Fibroblast of lung (primary cell): ENCODE measurements around the gene PARD6B. TPM values are rescaled to one million over a fixed set of nuclear protein-coding genes. Genes with fewer than 3 reads are reported as not detected.
"Not testable (repeated sequence)": the region's sequence is repeated elsewhere in the genome, so short reads cannot be mapped to it uniquely, and the experiment has no call there.

Experiments
- DNase-seq, 2 donors: peaks; one replicate each; pipeline versions ENCODE4 v3.0.0 to v3.0.0-alpha.2; 2010; ENCODE audit warnings: low read depth in 2 of 2
- H2AFZ ChIP-seq: 2 replicates; pipeline ENCODE4 v1.5.1; 2012; ENCODE audit warnings: low read length, control low read depth, inconsistent platforms
- H3K27ac ChIP-seq: 2 replicates; pipeline ENCODE4 v1.5.1; 2011; ENCODE audit warnings: low read length, control low read depth; ENCODE audit not compliant: insufficient read depth
- H3K27me3 ChIP-seq: 2 replicates; pipeline ENCODE4 v1.5.1; 2011; ENCODE audit warnings: mild to moderate bottlenecking, low read length; ENCODE audit not compliant: control insufficient read depth, insufficient read depth
- H3K36me3 ChIP-seq: 2 replicates; pipeline ENCODE4 v1.5.1; 2011; ENCODE audit warnings: low read length; ENCODE audit not compliant: control insufficient read depth, insufficient read depth
- H3K4me1 ChIP-seq: 2 replicates; pipeline ENCODE4 v1.5.1; 2011; ENCODE audit warnings: low read length; ENCODE audit not compliant: control insufficient read depth, insufficient read depth; ENCODE audit errors: extremely low read depth
- H3K4me2 ChIP-seq: 2 replicates; pipeline ENCODE4 v1.5.1; 2011; ENCODE audit warnings: low read length, control low read depth; ENCODE audit not compliant: insufficient read depth; ENCODE audit errors: extremely low read depth
- H3K4me3 ChIP-seq, 4 experiments: fragments of 200-600 bp in 1 of 4; sonication (generic) in 1 of 4; replicated peaks in 1 of 4; 2 replicates each; pipeline ENCODE4 v1.5.1; 2011 to 2016; ENCODE audit warnings: low read length in 4 of 4, low read depth in 3 of 4, mild to moderate bottlenecking in 3 of 4, control low read depth in 2 of 4, inconsistent platforms in 1 of 4, mixed read lengths in 1 of 4; ENCODE audit not compliant: insufficient read depth in 1 of 4; ENCODE audit errors: control extremely low read depth in 1 of 4
- H3K79me2 ChIP-seq: 2 replicates; pipeline ENCODE4 v1.5.1; 2012; ENCODE audit warnings: mild to moderate bottlenecking, low read length, inconsistent platforms; ENCODE audit not compliant: control insufficient read depth, insufficient read depth
- H3K9ac ChIP-seq: 2 replicates; pipeline ENCODE4 v1.5.1; 2011; ENCODE audit warnings: mild to moderate bottlenecking, low read length, control low read depth; ENCODE audit not compliant: insufficient read depth
- H3K9me3 ChIP-seq: 2 replicates; pipeline ENCODE4 v1.5.1; 2012; ENCODE audit warnings: low read depth, low read length; ENCODE audit not compliant: control insufficient read depth, insufficient read depth
- H4K20me1 ChIP-seq: 2 replicates; pipeline ENCODE4 v1.5.1; 2011; ENCODE audit warnings: low read length; ENCODE audit not compliant: control insufficient read depth, insufficient read depth; ENCODE audit errors: extremely low read depth
- EZH2 ChIP-seq: IDR thresholded peaks from 2 replicates; pipeline ENCODE4 v1.5.1; 2012; ENCODE audit warnings: low read length, control low read depth, mild to moderate bottlenecking; ENCODE audit errors: missing control alignments
- polyA plus RNA-seq, 2 donors: library from polyadenylated mRNA; depleted of rRNA in 1 of 2; stranded (reverse) in 1 of 2; unstranded in 1 of 2; fragments of >200 nt; gene quantifications; 2 replicates each; pipeline ENCODE4 v1.2.1, GENCODE V29; 2011 to 2012; ENCODE audit warnings: missing spikeins in 1 of 2
- total RNA-seq: library from RNA; depleted of rRNA; stranded (reverse); fragments of >200 nt; gene quantifications from 2 replicates; pipeline ENCODE4 v1.2.1, GENCODE V29; 2014
- TF ChIP-seq, protein P1 (sequence below), 2 donors: IDR thresholded peaks in 1 of 2; conservative IDR thresholded peaks in 1 of 2; 1 replicate in 1 of 2; 2 replicates in 1 of 2; pipeline ENCODE4 v1.5.1; 2011 to 2012; ENCODE audit warnings: low read length in 2 of 2, control low read depth in 1 of 2, inconsistent platforms in 1 of 2, low read depth in 1 of 2, mild to moderate bottlenecking in 1 of 2

PARD6B gene
- total and polyA plus RNA-seq, 2 donors (not counting 1 experiment from before 2014, with no cell fraction given), result 0.30 to 0.83 TPM

- no peaks in the 10 kb centered on the region for H3K79me2 ChIP-seq
- H3K9me3 ChIP-seq, result no peaks in the 10 kb centered on the region
- DNase-seq, result no peak
- TF ChIP-seq, protein P1, sequence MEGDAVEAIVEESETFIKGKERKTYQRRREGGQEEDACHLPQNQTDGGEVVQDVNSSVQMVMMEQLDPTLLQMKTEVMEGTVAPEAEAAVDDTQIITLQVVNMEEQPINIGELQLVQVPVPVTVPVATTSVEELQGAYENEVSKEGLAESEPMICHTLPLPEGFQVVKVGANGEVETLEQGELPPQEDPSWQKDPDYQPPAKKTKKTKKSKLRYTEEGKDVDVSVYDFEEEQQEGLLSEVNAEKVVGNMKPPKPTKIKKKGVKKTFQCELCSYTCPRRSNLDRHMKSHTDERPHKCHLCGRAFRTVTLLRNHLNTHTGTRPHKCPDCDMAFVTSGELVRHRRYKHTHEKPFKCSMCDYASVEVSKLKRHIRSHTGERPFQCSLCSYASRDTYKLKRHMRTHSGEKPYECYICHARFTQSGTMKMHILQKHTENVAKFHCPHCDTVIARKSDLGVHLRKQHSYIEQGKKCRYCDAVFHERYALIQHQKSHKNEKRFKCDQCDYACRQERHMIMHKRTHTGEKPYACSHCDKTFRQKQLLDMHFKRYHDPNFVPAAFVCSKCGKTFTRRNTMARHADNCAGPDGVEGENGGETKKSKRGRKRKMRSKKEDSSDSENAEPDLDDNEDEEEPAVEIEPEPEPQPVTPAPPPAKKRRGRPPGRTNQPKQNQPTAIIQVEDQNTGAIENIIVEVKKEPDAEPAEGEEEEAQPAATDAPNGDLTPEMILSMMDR (conservative IDR thresholded peaks at IDR 0.05 in 1 of 2, IDR thresholded peaks at IDR 0.05 in 1 of 2; ENCODE audit: low read depth in 1 of 2, low read length in 2 of 2), result no peak
- no peak for TF ChIP-seq EZH2
- H3K4me3 ChIP-seq, result no peak overlapping the region
- H3K27ac ChIP-seq, result no peak overlapping the region
- no peaks in the 10 kb centered on the region for H3K27me3 ChIP-seq
- no peaks in the 10 kb centered on the region for H4K20me1 ChIP-seq
- H3K4me1 ChIP-seq, result peaks cover 5% of the 10 kb centered on the region
- no peak overlapping the region for H3K9ac ChIP-seq
- no peaks in the 10 kb centered on the region for H3K36me3 ChIP-seq
- H3K4me2 ChIP-seq, result no peak overlapping the region
- no peak overlapping the region for H2AFZ ChIP-seq
These were observed 34.3 kb downstream of the PARD6B start for GRCh38 chr20:50765674-50766073.

DNA sequence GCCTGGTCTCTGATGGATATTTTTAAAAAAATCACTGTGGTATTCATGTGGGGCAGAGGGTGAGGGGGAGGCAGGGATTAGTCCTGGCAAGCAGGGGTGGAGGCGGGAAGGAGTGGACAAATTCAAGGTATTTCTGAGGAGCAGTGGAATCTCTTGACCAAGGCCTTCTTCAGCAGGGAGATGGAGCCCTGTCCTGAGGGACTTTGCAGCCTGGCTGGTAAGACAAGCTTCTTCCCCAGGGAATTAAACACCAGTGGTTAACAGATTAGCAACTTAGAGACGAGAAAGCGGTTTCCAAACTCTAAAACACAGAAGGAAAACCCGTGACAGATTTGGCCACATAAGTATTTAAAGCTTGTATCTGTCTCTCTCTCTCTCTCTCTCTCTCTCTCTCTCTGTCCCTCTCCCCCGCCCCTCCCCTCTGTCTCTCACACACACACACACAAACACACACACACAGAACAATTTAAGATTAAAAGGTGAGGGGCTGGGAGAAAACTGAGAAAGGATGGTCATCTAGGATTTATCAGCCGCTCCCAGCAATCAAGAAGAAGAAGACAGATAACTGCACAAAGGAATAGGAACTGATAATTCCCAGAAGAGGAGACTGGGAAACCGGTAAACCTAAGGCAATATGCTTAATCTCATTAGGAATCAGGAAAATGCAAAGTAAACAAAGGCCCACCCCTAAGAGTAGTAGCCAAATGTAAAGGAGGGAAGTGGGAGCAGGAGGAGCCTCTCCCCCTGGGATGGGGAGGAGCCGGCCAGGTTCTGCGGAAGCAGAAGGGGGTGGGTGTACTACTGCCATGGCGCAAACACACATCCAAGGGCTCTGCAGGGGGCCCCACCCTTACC lies 35.8 kb downstream of the PARD6B start:
- not testable (repeated sequence) for H3K27ac ChIP-seq, H3K9ac ChIP-seq, H3K27me3 ChIP-seq, H3K36me3 ChIP-seq, H3K9me3 ChIP-seq, H4K20me1 ChIP-seq, H3K4me3 ChIP-seq, H3K79me2 ChIP-seq, H2AFZ ChIP-seq, H3K4me2 ChIP-seq, H3K4me1 ChIP-seq
- DNase-seq, result peak in 1 of 2 donors; percentile 28

- H2AFZ ChIP-seq, H3K9ac ChIP-seq, H3K9me3 ChIP-seq: not testable (repeated sequence)
These were observed 37.6 kb downstream of the PARD6B start for GRCh38 chr20:50768991-50769390.

DNA sequence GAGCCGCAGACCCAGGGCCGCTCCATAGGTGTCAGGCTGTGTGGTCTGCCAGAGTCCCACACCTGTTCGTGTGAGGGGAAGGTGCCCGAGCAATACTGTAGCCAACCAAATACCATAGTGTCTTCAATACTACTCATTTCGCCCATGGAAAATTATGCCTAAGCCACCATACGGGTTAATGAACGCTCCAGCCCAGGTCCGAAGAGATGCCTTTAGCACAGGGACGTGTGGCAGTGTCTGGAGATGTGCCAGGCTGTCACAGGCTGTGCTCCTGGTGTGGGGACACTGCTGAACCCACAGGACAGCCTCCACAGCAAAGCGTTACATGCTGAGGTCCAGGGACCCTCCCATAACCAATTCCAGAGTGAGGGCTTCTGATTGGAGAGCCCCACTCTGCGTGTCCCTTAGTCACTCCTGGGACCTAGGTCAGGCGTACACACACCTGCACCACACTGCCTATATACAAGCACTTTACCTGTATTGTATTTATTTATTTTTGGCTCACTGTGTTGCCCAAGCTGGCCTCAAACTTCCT lies 38.2 kb downstream of the PARD6B start:
- DNase-seq, H3K4me2 ChIP-seq, H3K9ac ChIP-seq, H3K27ac ChIP-seq, H3K4me1 ChIP-seq, H3K4me3 ChIP-seq, H3K9me3 ChIP-seq, H4K20me1 ChIP-seq, H3K79me2 ChIP-seq, H3K27me3 ChIP-seq, H3K36me3 ChIP-seq, H2AFZ ChIP-seq: not testable (repeated sequence)

More at GRCh38 chr20:50768991-50769390, 37.6 kb downstream of the PARD6B start:
- H3K27ac ChIP-seq, DNase-seq, H4K20me1 ChIP-seq, H3K4me2 ChIP-seq, H3K4me1 ChIP-seq, H3K27me3 ChIP-seq, H3K4me3 ChIP-seq, H3K36me3 ChIP-seq, H3K79me2 ChIP-seq: not testable (repeated sequence)

DNA sequence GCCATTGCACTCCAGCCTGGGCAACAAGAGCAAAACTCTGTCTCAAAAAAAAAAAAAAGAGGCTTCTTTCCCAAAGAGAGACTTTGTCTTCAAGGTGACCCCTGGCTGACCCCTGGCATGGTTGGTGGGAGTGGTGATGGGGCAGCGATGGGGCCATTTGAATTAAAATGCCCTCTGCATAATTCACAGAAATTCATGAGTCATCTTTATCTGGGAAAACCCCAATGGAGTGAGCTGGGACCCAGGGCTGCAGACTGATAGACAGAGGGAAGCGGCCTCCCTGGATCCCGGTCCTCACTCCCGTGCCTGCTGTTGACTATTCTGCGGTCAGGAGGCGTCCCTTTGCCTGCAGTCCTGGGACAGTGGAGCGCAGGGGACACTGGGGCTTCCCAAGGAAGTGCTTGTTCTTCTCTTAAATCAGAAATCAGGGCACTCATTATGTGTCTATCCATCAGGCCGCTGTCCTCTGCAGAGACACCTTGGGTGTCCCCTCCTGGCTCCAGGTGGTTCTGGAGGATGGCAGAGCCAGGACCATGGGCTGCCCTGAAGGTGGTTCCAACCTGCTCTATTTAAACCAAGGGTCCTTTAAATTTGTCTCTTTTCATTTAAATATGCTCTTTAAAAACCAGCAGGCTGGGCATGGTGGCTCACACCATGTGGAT lies 40.2 kb downstream of the PARD6B start:
- not testable (repeated sequence) for H3K9ac ChIP-seq, DNase-seq, H3K4me3 ChIP-seq, H3K79me2 ChIP-seq, H4K20me1 ChIP-seq, H3K4me2 ChIP-seq, H2AFZ ChIP-seq, H3K9me3 ChIP-seq, H3K27me3 ChIP-seq, H3K27ac ChIP-seq, H3K4me1 ChIP-seq, H3K36me3 ChIP-seq
